SHP77 (cell line): ENCODE data around the gene BCAR3.
"Not testable (repeated sequence)": the region's sequence is repeated elsewhere in the genome, so short reads cannot be mapped to it uniquely, and the experiment has no call there.

Experiments used
- DNase-seq, 2 experiments: peaks; one replicate each; lab custom pipeline; 2025; lab: John Stamatoyannopoulos, UW

Gene BCAR3

DNA sequence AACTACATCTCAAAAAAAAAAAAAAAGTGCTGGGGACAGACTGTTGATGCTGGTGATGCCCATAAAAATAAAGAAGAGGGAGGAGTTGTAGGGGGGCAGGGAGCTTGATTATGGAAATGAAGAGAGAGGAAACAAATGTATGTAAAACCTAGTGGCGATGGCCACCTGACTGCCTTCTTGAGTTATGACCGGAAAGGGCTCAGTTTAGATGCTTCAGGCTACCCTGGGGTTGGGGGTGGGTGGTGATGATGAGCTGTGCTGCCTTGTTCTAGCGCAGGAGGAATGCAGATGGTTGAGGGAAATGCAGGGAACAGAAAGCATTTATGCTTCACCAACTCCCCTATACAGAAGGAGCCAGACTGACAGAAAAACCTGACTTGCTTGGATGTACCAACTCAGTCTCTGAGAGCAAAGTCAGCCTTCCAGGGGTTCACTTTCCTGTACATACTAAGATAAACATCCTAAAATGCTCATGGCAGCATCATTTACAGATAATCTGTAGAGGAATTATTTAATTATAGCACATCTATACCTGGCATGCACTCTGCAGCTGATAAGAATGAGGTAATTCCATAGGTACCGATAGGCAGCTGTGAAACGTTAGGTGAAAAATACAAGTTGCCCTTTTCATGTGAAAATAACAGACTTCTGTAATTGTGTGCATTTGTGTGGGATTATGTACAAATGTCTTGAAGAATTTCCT lies 8.0 kb upstream of the BCAR3 start:
- no peak for DNase-seq

DNA sequence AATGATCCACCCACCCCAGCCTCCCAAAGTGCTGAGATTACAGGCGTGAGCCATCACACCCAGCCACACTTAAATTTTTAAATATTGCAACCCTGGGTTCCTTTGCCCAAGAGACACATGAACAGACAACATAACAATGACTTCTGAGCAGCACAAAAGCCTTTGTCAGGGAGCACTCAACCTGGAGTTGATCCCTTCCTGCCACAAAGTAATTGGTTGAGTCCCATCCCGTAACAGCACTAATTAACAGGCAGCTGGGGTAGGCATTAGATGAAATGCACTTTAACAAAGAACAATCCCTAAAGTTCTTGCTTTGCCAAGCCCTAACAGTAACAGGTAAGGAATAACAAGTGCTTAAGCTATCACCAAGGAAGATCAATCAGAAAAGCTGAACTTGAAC lies 5.9 kb upstream of the BCAR3 start:
- DNase-seq: no peak

GRCh38 chr1:93686504-93687250 lies 5.0 kb upstream of the BCAR3 start:
- no peak for DNase-seq

- DNase-seq: no peak
Observed at GRCh38 chr1:93685918-93686317, 4.3 kb upstream of the BCAR3 start.

DNA sequence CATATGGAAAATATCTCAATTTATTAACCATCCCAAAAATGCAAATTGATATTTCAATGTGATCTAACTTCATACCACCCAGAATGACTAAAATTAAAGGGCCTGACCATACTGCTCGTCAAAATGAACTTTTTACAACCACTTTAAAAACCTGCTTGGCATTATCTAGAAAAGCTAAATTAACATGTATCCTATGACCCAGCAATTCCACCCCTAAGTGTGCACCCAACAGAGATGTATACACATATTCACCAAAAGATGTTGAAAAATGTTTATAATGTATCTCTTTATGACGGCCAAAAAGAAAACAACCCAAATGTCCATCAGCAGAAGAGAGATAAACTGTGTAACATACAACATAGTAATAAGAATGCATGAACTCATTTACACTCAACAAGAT lies 1.6 kb upstream of the BCAR3 start:
- DNase-seq: no peak

GRCh38 chr1:93681989-93682412 lies 364 bp upstream of the BCAR3 start:
- DNase-seq: no peak

DNA sequence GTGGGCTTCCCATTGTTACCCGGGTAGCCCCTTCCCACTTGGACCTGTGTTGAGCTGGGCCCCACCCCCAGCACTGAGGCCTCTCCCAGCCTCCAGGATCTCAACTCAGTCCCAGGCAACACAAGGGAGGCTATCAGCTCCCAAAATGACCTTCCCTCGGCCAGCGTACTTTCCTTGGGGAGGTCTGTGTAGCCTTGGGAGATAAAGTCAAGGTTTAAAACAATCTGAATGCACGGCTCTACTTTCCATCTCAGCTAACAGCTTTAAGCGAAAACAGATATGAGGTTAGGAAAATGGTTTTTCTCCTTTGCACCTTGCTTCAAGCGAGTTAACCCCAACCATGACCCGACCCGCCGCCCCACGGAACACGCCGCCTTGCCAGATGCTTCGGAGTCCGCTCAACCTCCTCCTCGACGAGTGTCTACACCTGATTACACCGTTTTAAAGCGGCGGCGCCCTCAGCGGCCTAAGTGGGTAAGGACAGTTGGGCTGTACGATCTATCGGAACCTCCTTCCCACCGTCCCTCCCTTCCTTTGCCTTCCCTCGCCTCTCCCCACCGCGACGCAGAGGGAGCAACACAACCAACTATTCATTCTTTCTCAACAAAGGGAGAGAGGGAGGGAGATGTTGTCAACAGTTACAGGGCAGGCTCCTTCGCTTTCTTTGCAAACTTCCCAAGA lies 1.1 kb downstream of the BCAR3 start:
- DNase-seq: peak; percentile 57 to 62

GRCh38 chr1:93680076-93680419 lies 1.6 kb downstream of the BCAR3 start:
- no peak for DNase-seq

- no peak for DNase-seq
Observed at GRCh38 chr1:93679546-93679945, 2.1 kb downstream of the BCAR3 start.

DNA sequence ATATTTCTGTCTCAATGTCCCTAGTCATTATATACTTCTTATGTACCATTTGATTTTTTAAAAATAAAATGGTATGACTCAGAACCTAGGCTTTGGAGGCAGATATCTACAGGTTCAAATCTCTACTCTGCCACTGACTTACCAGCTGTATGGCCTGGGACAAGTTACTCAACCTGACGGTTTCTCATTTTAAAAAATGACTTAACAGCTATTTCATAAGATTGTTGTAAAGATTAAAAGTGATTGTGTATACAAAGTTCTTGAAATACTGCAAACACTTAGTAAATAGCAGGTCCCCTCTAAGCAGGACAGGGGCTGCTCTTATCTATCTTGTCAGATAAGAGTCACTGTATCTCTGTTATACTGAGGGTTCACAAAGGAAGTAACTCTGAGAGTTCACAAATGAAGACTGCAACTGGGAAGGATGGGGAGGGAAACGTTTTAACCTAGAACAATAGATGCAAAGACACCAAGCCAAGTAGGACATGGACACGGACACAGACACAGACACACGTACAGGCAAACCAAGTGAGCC lies 2.6 kb downstream of the BCAR3 start:
- DNase-seq: no peak

DNA sequence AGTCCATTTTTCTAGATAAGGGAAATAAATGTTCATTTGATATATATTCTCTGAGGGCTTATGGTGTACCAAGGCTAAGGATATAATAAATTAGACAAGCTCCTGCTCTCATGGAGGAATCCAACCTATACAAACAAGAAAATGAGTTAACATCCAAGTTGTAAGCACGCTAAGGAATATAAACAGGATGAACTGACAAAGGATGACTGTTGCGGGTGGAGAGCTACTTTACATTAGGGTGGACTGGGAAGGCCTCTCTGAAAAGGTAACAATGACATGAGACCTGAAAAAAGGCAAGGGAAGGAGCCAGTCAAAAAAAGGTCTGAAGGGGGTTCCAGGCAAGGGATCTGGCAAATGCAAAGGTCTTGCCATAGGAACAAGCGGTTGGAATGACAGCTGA lies 3.1 kb downstream of the BCAR3 start:
- no peak for DNase-seq

GRCh38 chr1:93677729-93678128 lies 3.9 kb downstream of the BCAR3 start:
- DNase-seq: no peak

- DNase-seq: no peak
Observed at GRCh38 chr1:93676427-93676826, 5.2 kb downstream of the BCAR3 start.

- no peak for DNase-seq
Observed at GRCh38 chr1:93675931-93676330, 5.7 kb downstream of the BCAR3 start.

GRCh38 chr1:93675271-93675670 lies 6.4 kb downstream of the BCAR3 start:
- no peak for DNase-seq

GRCh38 chr1:93674071-93674470 lies 7.6 kb downstream of the BCAR3 start:
- DNase-seq: not testable (repeated sequence)

GRCh38 chr1:93673163-93673829 lies 8.3 kb downstream of the BCAR3 start:
- DNase-seq: no peak

DNA sequence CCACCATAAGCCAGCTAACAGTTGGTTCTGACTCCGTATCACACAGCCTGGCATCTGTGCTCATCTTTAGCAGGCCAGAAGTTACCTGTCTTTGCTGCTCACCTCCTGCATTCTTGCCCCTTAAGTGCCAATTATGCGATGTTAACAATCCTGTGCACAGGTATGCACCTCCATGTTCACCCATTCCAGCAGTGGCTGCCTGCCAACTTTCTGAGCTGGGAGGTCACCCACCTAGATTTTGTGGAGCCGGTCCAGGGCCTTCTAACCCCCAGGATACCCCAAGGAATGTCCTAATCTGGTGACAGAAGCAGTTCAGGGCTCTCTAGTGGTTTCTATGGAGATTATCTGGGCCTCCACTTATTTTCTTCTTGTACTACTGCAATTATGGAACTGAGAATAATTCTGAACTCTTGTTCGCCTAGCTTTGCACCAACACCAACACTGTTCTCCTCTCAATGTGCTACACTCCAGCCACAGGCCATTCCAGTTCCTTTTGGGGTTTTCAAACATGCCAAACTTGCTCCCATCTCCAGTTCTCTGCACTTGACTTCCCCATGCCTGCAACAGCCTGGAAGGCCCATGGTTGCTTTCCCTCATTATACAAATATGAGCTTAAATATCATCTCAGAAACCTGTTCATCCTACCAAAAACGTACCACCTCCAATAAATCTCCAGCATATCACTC lies 9.0 kb downstream of the BCAR3 start:
- DNase-seq: no peak

- DNase-seq: no peak
Observed at GRCh38 chr1:93672069-93672468, 9.6 kb downstream of the BCAR3 start.

DNA sequence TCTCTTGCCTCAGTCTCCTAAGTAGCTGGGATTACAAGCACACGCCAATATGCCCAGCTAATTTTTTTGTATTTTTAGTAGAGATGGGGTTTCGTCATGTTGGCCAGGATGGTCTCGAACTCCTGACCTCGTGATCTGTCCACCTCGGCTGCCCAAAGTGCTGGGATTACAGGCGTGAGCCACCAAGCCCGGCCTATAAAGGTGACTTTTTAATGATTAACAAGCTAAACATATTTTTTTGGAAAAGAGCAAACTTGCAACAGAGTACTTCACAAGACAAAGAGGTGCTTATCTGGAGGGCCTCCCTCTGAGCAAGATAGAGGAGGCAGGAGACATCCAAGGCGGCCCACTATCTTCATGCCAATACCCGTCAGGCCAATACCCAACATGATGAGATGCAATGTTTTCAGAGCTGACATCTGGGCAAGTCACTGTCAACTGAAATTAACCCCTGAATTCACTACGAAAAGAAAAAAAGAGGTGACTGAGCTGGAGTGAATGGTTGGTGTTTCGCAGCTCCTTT lies 10.5 kb downstream of the BCAR3 start:
- DNase-seq: no peak

- no peak for DNase-seq
Observed at GRCh38 chr1:93670141-93670540, 11.5 kb downstream of the BCAR3 start.

DNA sequence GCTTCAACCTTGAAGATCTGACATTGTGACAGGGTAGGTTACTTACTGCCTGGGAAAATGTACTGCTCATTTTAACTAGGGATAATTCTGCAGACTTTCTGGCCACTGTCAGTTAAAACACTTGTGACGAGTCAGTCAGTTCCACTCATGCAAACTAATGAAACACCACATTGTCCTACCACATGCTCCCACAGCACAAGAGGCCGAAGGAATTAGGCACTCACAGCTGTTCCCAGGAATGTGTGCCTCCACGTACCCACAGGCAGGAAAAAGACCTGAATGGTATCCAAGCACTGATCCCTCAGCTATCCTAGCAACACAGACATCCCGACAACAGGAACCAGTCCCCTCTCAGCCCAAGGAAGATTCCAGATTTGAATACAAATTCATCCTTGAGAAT lies 12.3 kb downstream of the BCAR3 start:
- DNase-seq: no peak
